TTC549 (cell line): ENCODE measurements around the gene COX6B2.

Experiments used
- FAIRE-seq: peaks from 2 replicates; lab custom pipeline; 2012; peaks lifted over from hg19 to GRCh38; lab: Jason Lieb, UNC

Gene COX6B2

DNA sequence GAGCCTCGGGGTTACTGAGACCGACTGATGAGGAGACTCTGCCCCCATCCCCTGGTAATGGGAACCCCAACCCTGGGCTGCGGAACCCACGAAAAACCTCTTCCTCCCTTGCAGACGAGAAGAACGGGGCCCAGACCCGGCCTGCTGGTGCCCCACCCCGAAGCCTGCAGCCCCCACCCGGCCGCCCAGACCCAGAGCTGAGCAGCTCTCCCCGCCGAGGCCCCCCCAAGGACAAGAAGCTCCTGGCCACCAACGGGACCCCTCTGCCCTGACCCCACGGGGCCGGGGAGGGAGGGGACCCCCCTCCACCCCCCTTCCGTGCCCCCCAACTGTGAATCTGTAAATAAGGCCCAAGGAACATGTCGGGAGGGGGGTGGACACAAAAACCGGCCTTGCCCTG is 42.7 kb downstream of the COX6B2 start:
- no peak for FAIRE-seq

DNA sequence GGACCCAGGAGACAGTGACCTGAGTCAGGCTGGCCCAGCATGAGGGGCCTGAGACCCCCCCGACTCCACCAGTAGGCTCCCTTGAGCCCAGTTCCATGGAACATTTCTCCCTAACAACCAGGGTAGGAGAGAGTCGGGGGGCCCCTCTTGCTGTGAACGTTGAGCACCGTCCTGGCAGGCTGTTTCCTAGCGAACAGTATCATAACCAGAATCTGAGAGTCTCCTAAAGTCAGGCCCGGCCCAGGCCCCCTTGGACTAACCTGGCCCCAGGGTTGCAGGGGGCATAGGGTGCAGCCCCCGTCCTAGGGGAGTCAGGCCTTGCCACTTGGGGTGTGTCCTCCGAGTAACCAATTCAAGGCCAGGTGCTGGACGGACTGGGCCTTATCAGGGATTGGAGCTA is 43.1 kb downstream of the COX6B2 start:
- FAIRE-seq, result no peak

DNA sequence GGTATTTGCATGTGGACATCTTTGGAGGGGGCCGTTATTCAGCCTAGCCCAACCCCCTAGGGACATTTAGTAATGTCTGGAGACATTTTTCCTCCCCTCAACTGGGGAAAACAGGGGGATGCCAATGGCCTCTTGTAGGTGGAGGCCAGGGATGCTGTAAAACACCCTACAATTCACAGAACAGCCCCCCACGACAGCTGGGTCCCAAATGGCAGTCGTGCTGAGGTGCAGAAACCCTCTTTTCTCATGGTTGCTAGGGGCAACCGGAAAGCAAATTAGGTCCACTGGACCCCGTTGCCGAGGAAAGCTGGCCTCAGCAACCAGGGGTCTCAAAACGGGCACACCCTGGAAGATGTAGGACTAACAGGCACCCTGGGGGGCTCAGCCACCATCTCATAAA is 44.0 kb downstream of the COX6B2 start:
- FAIRE-seq, result no peak

DNA sequence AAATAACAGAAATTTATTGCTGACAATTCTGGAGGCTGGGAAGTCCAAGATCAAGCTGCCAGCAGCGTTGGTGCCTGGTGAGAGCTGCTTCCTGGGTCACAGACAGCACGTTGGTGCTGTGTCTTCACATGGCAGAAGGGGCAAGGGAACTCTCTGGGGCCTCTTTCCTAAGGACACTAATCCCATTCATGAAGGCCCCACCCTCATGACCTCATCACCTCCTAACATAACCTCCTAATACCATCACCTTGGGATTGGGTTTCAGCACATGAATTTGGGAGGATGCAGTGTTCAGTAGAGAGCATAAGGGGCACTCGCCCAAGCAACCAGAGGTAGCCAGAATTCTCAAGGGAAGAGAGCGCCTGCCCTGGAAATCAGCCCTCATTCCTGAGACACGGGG is 45.1 kb downstream of the COX6B2 start:
- no peak for FAIRE-seq

DNA sequence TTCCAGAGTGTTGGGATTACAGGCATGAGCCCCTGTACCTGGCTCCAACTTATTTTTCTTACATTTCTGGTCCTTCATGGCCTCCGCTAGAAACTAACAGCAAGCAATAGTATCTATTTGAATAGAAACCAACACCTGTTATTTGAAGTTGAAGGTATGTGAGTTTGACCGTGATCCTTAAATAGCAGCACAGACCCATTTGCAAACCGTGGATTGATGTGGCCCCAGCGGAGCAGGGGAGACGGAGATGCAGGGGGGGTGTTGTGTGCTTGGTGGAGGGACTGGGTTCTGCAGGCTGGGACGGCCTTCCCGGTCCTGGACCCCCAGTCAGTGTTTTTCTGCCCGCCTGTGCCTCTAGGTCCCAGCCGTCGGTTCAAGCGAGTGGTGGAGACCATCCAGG is 46.2 kb downstream of the COX6B2 start:
- no peak for FAIRE-seq

DNA sequence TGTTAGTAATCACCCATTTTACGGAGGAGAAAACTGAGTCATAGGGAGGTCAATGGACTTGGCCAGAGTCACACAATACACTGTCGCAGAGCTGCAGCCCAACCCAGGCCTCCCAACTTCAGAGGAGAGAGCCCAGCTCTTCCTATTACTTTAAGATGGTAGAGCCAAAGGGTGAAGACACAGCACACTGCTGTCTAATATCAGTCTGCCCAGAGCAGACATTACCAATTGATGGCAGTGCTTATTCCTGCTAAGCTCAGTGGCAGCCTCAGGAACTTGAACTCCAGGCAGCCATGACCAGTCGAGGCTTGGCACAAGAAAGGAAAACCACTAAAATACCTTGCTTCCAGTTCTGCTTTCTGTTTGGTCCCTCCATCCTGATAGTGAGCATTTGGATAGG is 47.8 kb downstream of the COX6B2 start:
- no peak for FAIRE-seq

DNA sequence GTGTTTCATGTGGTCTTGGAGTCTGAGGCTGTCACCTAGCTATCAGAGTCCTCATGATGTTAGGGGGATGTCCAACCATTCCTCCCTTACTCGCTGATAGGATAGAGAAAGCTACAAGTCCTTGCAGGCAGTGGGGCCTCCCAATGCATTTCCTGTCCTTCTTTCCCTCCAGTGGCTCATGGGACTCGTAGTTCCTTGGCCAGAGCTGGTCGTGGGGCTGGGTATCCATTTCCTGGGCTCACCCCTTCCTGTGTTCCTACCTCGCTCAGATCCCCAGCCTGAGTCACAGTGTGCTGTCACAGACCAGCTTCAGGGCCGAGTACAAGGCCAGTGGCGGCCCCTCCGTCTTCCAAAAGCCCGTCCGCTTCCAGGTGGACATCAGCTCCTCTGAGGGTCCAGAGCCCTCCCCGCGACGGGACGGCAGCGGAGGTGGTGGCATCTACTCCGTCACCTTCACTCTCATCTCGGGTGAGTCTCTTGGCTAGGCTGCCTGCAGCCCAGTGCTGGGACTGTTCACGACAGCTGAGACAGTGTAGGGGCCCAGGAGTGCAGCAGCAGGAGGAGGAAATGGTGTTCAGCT is 48.4 kb downstream of the COX6B2 start:
- FAIRE-seq, result no peak

DNA sequence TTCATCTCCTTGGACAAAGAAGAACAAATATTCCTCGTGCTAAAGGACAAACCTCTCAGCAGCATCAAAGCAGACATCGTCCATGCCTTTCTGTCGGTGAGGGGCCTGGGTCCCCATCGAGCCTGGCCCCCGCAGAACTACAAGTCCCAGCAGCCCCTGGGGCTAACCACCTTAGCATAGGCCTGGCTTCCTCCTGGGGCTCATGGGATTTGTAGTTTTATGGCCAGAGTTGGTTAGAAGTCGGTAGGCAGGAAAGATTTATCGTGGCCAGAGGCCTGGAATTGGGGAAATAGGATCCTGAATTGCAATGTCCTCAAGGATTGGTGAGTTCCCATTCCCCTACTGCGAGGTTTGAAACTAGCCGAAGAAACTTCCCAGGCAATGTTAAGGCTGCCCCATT is 49.0 kb downstream of the COX6B2 start:
- FAIRE-seq, result no peak

DNA sequence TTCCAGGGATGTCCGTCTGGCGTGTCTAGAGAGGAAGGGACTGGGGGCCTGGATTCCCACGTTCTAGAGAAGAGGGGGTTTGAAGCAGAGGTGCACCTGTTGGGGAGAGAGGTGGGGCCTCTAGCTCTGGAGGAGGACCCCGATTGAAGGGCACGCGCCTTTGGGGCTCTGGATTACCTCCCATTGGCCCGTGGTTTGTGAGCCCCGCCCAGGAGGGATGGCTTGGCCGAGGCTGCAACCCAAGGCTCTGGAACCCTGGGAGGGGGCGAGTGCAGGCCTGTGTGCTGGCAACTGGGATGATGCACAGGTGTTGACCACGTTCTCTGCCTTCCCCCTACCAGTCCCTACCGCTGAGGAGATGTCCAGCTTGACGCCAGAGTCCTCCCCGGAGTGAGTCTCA is 49.5 kb downstream of the COX6B2 start:
- no peak for FAIRE-seq

DNA sequence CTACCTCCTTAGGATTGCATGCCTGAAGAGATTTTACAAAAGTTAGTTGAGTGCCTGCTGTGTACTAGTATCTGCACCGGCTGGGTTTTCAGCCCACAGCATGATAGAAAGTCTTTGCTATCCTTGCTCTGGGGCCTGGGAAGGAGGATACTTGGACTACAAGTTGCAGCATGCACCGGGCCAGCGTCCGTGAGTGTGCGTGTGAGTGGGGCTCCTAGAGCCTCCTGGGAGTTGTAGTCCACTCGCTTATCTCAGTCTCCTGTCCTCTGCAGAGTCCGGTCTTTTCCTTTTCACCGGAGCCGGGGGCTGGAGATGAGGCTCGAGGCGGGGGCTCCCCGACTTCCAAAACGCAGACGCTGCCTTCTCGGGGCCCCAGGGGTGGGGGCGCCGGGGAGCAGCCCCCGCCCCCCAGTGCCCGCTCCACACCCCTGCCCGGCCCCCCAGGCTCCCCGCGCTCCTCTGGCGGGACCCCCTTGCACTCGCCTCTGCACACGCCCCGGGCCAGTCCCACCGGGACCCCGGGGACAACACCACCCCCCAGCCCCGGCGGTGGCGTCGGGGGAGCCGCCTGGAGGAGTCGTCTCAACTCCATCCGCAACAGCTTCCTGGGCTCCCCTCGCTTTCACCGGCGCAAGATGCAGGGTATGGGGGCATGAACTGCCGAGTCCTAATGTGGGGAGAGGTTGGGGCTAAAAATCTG is 50.1 kb downstream of the COX6B2 start:
- FAIRE-seq, result no peak

DNA sequence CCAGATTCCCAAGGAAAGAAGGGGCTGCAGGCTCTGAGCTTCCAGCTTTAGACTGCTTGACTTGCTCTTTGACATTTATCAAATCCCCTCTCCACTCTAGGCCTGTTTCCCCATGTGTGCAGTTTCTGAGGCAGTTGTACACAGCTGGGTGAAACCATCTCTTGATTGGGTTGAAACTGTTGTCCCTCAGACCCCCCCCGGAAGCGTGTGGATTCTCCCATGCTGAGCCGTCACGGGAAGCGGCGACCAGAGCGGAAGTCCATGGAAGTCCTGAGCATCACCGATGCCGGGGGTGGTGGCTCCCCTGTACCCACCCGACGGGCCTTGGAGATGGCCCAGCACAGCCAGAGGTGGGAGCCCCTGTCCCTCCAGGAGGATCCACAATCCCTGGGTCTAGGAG is 51.0 kb downstream of the COX6B2 start:
- no peak for FAIRE-seq

DNA sequence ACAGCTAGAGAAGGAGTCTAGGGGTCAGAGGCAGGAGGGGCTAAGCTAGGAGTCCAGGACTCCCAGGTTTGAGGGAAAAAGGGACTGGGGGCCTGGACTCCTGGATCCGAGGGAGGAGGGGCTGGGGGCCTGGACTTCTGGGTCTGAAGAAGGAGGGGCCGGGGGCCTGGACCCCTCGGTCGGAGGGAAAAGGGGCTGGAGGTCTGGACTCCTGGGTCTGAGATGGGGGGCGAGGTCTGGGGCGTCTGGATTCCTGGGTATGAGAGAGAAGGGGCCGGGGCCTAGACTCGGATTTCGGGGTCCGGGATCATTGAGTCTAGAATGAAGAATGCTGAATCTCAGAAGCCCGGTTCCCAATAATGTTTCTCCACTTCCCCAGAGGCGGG is 52.2 kb downstream of the COX6B2 start:
- no peak for FAIRE-seq

DNA sequence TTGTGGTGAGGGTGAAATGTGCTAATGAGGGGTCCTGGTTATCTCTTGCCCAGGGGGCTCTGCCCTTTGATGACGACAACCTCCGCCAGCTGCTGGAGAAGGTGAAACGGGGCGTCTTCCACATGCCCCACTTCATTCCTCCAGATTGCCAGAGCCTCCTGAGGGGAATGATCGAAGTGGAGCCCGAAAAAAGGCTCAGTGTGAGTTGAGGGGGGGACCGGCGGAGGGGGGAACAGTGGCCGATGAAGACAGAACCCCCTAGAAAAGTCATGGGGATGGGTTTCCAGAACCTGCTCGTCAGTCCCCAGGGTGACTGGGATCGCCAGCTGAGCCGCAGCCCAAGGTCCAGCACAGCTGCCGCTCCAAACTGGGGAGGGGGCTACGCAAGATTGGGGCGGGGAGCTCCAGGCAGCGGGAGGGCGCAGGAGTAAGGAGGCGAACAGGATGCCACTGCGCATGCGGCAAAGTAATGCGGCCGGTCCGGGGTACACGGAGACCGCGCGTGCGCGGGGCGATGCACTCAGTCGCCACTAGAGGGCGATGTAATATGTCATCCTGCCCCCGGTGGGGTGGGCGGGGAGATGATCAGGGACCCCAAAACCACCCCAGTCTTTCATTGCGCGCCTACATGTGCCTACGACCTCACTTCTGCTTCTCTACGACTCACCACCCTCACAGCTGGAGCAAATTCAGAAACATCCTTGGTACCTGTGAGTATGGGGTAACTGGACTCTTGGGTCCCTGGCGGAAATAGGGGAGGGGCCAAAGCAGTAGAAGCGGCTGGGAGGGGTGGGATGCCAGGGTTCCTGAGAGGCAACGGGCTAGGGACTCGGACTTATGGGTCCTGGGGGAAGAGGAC is 52.8 kb downstream of the COX6B2 start:
- FAIRE-seq, result no peak

DNA sequence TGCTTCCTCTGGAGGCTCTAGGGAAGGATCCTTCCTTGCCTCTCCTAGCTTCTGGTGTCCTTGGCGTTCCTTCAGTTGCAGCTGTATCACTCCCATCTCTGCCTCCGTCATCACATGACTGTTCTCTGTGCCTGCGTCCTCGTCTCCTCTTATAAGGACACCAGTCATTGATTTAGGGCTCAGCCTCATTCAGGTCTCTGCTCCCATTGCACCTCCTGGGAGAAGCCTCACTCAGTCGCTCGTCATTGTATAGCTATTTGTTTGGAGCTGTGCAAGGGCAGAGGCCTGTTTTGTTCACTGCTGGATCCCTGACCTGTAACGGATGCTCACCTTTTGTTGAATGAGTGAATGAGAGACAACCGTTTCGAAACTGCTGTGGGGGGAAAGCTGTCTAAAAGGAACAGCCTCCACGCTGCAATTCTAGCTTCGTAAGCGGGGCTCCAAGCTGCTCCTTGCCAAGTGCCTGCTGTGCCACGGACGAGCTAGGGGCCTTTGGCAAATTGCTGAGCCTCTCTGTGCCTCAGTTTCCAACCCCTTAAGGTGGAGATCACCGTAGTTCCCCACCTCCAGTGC is 53.5 kb downstream of the COX6B2 start:
- FAIRE-seq, result no peak

DNA sequence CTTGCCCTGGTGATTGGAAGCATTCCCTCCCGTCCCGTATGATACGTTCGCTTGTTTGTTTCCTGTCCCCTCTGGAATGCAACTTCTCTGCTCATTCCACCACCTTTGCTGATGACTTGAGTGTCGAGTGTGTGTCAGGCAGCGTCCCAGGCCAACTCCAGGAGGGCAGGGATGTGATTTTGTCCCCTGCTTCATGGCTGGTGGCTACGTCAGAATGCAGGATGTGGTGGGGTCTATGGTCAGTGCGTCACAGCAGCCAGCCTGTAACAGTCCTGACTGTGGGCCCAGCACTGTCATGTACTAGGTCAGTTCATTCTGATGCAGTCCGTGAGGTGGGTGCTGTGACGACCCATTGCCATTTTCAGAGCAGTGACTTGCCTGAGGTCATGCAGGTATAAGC is 54.5 kb downstream of the COX6B2 start:
- FAIRE-seq, result no peak
